Esophagus muscularis mucosa (tissue), 3 donors: ENCODE data around the gene PTPRJ.

Source experiments
- CTCF ChIP-seq, 3 experiments: fragments of 200-600 bp in 2 of 3; fragments of 450-650 bp in 1 of 3; sonication (generic) in 2 of 3; IDR thresholded peaks; one replicate each; pipeline ENCODE4 v1.5.1; 2017 to 2019; ENCODE audit warnings: antibody characterized with exemption in 3 of 3, mild to moderate bottlenecking in 2 of 3, moderate library complexity in 1 of 3
- POLR2A ChIP-seq: fragments of 450-650 bp; IDR thresholded peaks from one replicate; pipeline ENCODE4 v1.6.1; 2017; ENCODE audit warnings: antibody characterized with exemption, moderate library complexity, mild to moderate bottlenecking, low read depth
- POLR2AphosphoS5 ChIP-seq, 2 donors: sonication (generic); formaldehyde crosslinking; IDR thresholded peaks; one replicate each; pipeline ENCODE4 v1.6.1; 2017; ENCODE audit warnings: antibody characterized with exemption in 2 of 2

GRCh38 chr11:48172818-48173609 is 192.7 kb downstream of the PTPRJ start:
- TF ChIP-seq CTCF (IDR thresholded peaks at IDR 0.05) (peak; percentile 59 to 87 (median 69)), POLR2A (no peak), POLR2AphosphoS5 (IDR thresholded peaks at IDR 0.05) (no peak)
